CD4-positive, alpha-beta memory T cell (primary cell): Measurements from ENCODE around the gene ZDHHC20. TPM values are rescaled to one million over a fixed set of nuclear protein-coding genes. Genes with fewer than 3 reads are reported as not detected.

ENCODE experiments used
- polyA plus RNA-seq, 2 donors: library from polyadenylated mRNA; unstranded; fragments of 300-500 nt; fragmentation: Illumina TruSeq; gene quantifications; one replicate each; pipeline ENCODE4 v1.2.3, GENCODE V29; 2021
- total RNA-seq, 2 experiments: library from RNA; stranded (reverse); gene quantifications; one replicate each; pipeline ENCODE4 v1.2.3, GENCODE V29; 2021

ZDHHC20 gene
- total and polyA plus RNA-seq, 4 experiments from 2014 or later, result 29.4 to 72.3 (median 51.8) TPM

Other genes with a start within 250 kb of the ZDHHC20 start
- gene MICU2, start 144.9 kb upstream of the ZDHHC20 start, total RNA-seq, result 10 to 100 TPM; 46.0 to 50.3 TPM
- 10 to 100 TPM; 39.8 to 56.6 TPM for gene MICU2, start 144.9 kb upstream of the ZDHHC20 start, polyA plus RNA-seq
- 1 to 10 TPM; 6.5 to 7.3 TPM for gene FGF9, start 211.8 kb upstream of the ZDHHC20 start, total RNA-seq
- 1 to 10 TPM; 2.1 to 2.5 TPM for gene FGF9, start 211.8 kb upstream of the ZDHHC20 start, polyA plus RNA-seq